ENCODE measurements around the gene CTTNBP2NL. TPM values are rescaled to one million over a fixed set of nuclear protein-coding genes. Genes with fewer than 3 reads are reported as not detected.
"Not testable (repeated sequence)": the region's sequence is repeated elsewhere in the genome, so short reads cannot be mapped to it uniquely, and the experiment has no call there.

Gene CTTNBP2NL
- total RNA-seq, 2 donors from 2014 or later, result 47.1 to 93.3 TPM

DNA sequence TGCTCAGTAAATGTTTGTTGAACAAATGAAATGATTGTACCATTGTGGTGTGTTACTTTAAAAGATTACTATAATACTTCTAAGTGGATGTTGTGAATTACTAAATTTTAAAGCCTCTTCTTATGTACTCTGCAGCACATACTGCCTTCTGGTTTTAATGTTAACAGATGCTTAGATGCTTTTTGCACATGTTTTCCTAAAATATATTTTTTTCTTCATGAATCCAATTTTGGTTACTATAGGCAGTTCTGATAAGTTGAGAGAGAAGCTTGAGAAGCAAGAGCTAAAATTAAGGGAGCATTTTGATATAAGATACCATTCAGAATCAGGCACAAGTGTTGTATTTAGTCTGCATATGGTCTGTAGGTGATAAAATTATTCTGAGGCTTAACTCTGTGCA lies 21.3 kb downstream of the CTTNBP2NL start:
- Histone ChIP-seq H3K36me3 (peaks cover 6% of the 10 kb centered on the region), H3K9ac (ENCODE audit: low read depth in 2 of 2, low read length in 2 of 2) (no peak overlapping the region), H3K27ac (no peak overlapping the region), H3K27me3 (no peaks in the 10 kb centered on the region), H3K9me3 (no peaks in the 10 kb centered on the region), H3K4me3 (no peak overlapping the region), H3K4me1 (no peaks in the 10 kb centered on the region)
- no peak for DNase-seq
- TF ChIP-seq, protein P1, sequence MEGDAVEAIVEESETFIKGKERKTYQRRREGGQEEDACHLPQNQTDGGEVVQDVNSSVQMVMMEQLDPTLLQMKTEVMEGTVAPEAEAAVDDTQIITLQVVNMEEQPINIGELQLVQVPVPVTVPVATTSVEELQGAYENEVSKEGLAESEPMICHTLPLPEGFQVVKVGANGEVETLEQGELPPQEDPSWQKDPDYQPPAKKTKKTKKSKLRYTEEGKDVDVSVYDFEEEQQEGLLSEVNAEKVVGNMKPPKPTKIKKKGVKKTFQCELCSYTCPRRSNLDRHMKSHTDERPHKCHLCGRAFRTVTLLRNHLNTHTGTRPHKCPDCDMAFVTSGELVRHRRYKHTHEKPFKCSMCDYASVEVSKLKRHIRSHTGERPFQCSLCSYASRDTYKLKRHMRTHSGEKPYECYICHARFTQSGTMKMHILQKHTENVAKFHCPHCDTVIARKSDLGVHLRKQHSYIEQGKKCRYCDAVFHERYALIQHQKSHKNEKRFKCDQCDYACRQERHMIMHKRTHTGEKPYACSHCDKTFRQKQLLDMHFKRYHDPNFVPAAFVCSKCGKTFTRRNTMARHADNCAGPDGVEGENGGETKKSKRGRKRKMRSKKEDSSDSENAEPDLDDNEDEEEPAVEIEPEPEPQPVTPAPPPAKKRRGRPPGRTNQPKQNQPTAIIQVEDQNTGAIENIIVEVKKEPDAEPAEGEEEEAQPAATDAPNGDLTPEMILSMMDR (IDR thresholded peaks at IDR 0.05), result no peak
- intact Hi-C loops (cut with DNase I), result no loop called here

DNA sequence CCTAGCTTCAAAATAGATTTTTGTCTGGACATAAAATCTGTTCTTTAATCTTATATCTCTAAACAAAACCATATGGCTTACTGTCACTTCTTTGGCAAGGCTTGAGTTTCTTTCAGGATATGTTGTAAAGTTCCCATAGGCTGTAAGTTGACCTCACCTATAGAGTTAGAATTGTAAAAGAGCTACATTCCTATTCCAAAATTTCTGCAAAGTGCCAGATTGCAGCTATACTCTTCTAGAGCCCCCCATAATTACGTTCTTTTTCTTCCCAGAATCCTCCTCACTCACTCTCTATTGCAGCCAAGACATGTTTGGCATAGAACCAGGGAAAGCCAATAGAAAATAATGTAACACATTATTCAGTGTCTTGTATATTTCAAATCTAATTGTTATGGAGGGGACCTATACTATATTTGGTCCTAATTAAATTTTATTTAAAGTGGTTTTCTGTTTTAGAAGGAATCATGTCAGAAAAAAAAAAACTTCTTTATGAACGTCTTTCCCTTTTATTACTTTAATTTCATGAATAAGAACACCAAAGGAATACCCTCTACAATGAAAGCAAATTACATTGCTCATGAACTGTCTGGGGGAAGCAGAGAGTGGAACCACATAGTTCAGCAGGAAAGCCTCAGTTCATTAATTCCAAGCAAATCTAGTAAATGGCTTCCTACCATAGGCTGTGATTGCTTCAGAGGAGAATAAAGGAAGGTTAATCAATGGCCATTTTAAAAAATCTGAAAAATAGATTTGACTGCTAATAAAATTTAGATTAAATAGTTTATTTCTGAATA lies 22.3 kb downstream of the CTTNBP2NL start:
- Histone ChIP-seq H3K27me3 (no peaks in the 10 kb centered on the region), H3K4me1 (no peaks in the 10 kb centered on the region), H3K9me3 (no peaks in the 10 kb centered on the region), H3K4me3 (no peak overlapping the region), H3K36me3 (peaks cover 6% of the 10 kb centered on the region), H3K27ac (no peak overlapping the region), H3K9ac (ENCODE audit: low read depth in 2 of 2, low read length in 2 of 2) (no peak overlapping the region)
- DNase-seq, result no peak
- intact Hi-C loops (cut with DNase I), result no loop called here
- TF ChIP-seq, protein P1 (IDR thresholded peaks at IDR 0.05), result no peak

DNA sequence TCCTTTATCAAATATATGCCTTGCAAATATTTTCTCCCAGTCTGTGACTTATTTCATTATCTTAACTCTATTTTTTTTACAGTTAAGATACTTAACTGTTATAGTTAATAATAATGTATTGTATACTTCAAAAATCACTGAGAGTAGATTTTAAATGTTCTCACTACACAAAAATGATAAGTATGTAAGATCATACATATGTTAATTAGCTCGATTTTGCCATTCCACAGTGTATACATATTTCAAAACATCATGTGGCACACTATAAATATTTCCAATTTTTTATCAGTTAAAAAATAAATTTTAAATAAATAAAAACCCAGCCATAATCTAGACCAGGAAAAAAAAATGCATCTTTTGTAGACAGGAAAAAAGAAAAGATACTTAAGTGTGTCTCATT lies 27.2 kb downstream of the CTTNBP2NL start:
- no peak for DNase-seq
- TF ChIP-seq, protein P1 (IDR thresholded peaks at IDR 0.05), result no peak
- H3K9me3 ChIP-seq, result no peaks in the 10 kb centered on the region
- no peak overlapping the region for H3K4me3 ChIP-seq
- H3K27ac ChIP-seq, result no peak overlapping the region
- intact Hi-C loops (cut with DNase I), result no loop called here
- H3K27me3 ChIP-seq, result no peaks in the 10 kb centered on the region
- no peak overlapping the region for H3K9ac ChIP-seq (ENCODE audit: low read depth in 2 of 2, low read length in 2 of 2)
- no peaks in the 10 kb centered on the region for H3K36me3 ChIP-seq
- H3K4me1 ChIP-seq, result no peaks in the 10 kb centered on the region

DNA sequence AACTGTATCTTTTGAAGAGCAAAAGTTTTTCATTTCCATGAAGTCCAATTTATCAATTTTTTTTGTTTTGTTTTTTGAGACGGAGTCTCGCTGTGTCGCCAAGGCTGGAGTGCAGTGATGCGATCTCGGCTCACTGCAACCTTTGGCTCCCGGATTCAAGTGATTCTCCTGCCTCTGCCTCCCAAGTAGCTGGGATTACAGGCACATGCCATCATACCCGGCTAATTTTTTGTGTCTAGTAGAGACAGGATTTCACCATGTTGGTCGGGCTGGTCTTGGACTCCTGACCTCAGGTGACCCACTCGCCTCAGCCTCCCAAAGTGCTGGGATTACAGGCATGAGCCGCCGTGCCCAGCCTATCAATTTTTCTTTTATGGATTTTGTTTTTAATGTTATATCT lies 27.7 kb downstream of the CTTNBP2NL start:
- intact Hi-C loops (cut with DNase I); H3K36me3 ChIP-seq; H3K27me3 ChIP-seq; DNase-seq; H3K27ac ChIP-seq; H3K4me3 ChIP-seq; H3K9ac ChIP-seq (ENCODE audit: low read depth in 2 of 2, low read length in 2 of 2); H3K4me1 ChIP-seq; H3K9me3 ChIP-seq: not testable (repeated sequence)

DNA sequence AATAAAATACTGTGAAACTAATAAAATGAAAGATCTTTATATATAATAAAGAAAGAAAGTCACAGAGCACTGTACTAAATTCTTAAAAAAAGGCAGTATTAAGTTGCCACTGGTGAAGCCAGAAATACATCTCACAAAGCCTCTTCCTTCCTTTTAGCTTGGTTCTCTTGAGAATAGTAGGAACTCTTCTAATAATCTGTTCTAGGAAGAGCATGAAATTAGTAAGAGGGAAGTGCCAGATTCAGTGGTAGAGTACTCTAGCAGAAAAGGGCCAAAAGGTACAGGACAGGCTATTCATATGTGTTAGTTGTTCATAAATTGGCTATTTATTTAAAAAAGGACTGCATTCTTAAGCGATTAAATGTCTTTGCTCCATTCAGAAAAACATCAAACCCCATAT lies 33.7 kb downstream of the CTTNBP2NL start:
- intact Hi-C loops (cut with DNase I), result no loop called here
- H3K27ac ChIP-seq, result no peak overlapping the region

DNA sequence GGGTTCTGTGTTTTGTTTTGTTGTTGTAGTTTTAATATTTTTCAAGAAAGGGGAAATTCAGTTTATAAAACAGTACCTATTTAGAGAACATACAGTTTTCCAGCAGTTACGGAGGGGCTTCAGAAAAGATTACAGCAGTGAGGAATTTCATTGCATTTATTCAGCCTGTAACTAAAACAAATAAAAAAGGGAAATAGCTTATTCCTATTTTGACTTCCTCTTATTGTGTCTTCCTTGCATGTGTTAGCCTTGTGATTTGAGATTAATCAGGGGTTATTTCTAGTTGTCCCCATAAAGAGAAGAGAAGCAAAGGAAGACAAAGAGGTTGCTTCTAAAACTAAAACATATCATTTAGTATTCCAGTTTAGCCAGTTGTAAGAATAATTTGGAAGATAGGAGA lies 35.0 kb downstream of the CTTNBP2NL start:
- DNase-seq, result no peak
- Histone ChIP-seq H3K27me3 (no peaks in the 10 kb centered on the region), H3K27ac (no peak overlapping the region), H3K9ac (ENCODE audit: low read depth in 2 of 2, low read length in 2 of 2) (no peak overlapping the region), H3K4me3 (no peak overlapping the region), H3K9me3 (no peaks in the 10 kb centered on the region), H3K36me3 (no peaks in the 10 kb centered on the region), H3K4me1 (no peaks in the 10 kb centered on the region)
- TF ChIP-seq, protein P1 (IDR thresholded peaks at IDR 0.05), result no peak
- intact Hi-C loops (cut with DNase I), result no loop called here

More for the DNA sequence above, 33.7 kb downstream of the CTTNBP2NL start:
- H3K27me3 ChIP-seq, result no peaks in the 10 kb centered on the region
- DNase-seq, result no peak
- no peaks in the 10 kb centered on the region for H3K9me3 ChIP-seq
- TF ChIP-seq, protein P1 (IDR thresholded peaks at IDR 0.05), result no peak
- H3K9ac ChIP-seq (ENCODE audit: low read depth in 2 of 2, low read length in 2 of 2), result no peak overlapping the region
- no peaks in the 10 kb centered on the region for H3K4me1 ChIP-seq
- no peaks in the 10 kb centered on the region for H3K36me3 ChIP-seq
- H3K4me3 ChIP-seq, result no peak overlapping the region
